Neural cell (in vitro differentiated cells): ENCODE measurements around the gene DOK6. TPM values are rescaled to one million over a fixed set of nuclear protein-coding genes. Genes with fewer than 3 reads are reported as not detected.

ENCODE experiments used
- H2AFZ ChIP-seq: fragments of 200-600, 300-800 bp; sonication (generic), shearing (Covaris generic); 2 replicates; pipeline ENCODE4 v1.6.0; 2014; ENCODE audit warnings: low read depth, mild to moderate bottlenecking, antibody characterized with exemption, low read length, moderate library complexity
- H3F3A ChIP-seq: fragments of 200-600 bp; shearing (Covaris generic); 2 replicates; pipeline ENCODE4 v1.6.1; 2016; ENCODE audit warnings: mild to moderate bottlenecking, moderate library complexity, mixed read lengths, antibody characterized with exemption, low read length; ENCODE audit not compliant: insufficient read depth, poor library complexity, severe bottlenecking
- H3K27ac ChIP-seq: fragments of 200-600, 300-800 bp; sonication (generic), shearing (Covaris generic); 2 replicates; pipeline ENCODE4 v1.5.1; 2014; ENCODE audit warnings: mild to moderate bottlenecking, low read length, moderate library complexity
- H3K27me3 ChIP-seq: fragments of 300-800, 200-600 bp; sonication (generic), shearing (Covaris generic); 2 replicates; pipeline ENCODE4 v1.6.0; 2014; ENCODE audit warnings: mild to moderate bottlenecking, low read depth, low read length, moderate library complexity; ENCODE audit not compliant: insufficient read depth
- H3K36me3 ChIP-seq: fragments of 300-800, 200-600 bp; sonication (generic), shearing (Covaris generic); 2 replicates; pipeline ENCODE4 v1.5.1; 2014; ENCODE audit warnings: mild to moderate bottlenecking, antibody characterized with exemption, low read length, moderate library complexity; ENCODE audit not compliant: insufficient read depth
- H3K4me2 ChIP-seq: fragments of 300-800, 200-600 bp; sonication (generic), shearing (Covaris generic); 2 replicates; pipeline ENCODE4 v1.6.0; 2014; ENCODE audit warnings: mild to moderate bottlenecking, low read length
- H3K4me3 ChIP-seq: fragments of 300-800, 200-600 bp; sonication (generic), shearing (Covaris generic); 2 replicates; pipeline ENCODE4 v1.5.1; 2014; ENCODE audit warnings: mild to moderate bottlenecking, low read length, moderate library complexity
- H3K79me2 ChIP-seq: fragments of 200-600 bp; shearing (Covaris generic); replicated peaks from 2 replicates; pipeline ENCODE4 v1.6.0; 2014; ENCODE audit warnings: mild to moderate bottlenecking, low read length, moderate library complexity; ENCODE audit not compliant: insufficient read depth
- H3K9ac ChIP-seq: fragments of 300-800, 200-600 bp; sonication (generic), shearing (Covaris generic); 2 replicates; pipeline ENCODE4 v1.6.1; 2016; ENCODE audit warnings: mild to moderate bottlenecking, low read length, mixed read lengths
- H3K9me2 ChIP-seq: fragments of 200-600 bp; shearing (Covaris generic); 2 replicates; pipeline ENCODE4 v1.6.1; 2016; ENCODE audit warnings: mild to moderate bottlenecking, low read length, mixed read lengths; ENCODE audit not compliant: insufficient read depth
- H3K9me3 ChIP-seq: fragments of 200-600, 300-800 bp; sonication (generic), shearing (Covaris generic); 2 replicates; pipeline ENCODE4 v1.6.1; 2016; ENCODE audit warnings: mild to moderate bottlenecking, mixed run types, low read length, moderate library complexity, mixed read lengths
- H4K20me1 ChIP-seq: fragments of 200-600 bp; shearing (Covaris generic); 2 replicates; pipeline ENCODE4 v1.6.1; 2016; ENCODE audit warnings: mild to moderate bottlenecking, mixed run types; ENCODE audit not compliant: insufficient read depth
- EP300 ChIP-seq: fragments of 450-650 bp; conservative IDR thresholded peaks from 2 replicates; pipeline ENCODE4 v1.6.1; 2014; ENCODE audit warnings: antibody characterized with exemption, mild to moderate bottlenecking, moderate library complexity; ENCODE audit not compliant: poor library complexity, severe bottlenecking
- EZH2 ChIP-seq: fragments of 200-600, 300-800 bp; shearing (Covaris generic), sonication (generic); IDR thresholded peaks from 2 replicates; pipeline ENCODE4 v1.6.1; 2014; ENCODE audit warnings: antibody characterized with exemption, low read length, borderline replicate concordance, mild to moderate bottlenecking; ENCODE audit not compliant: insufficient read depth, poor library complexity, severe bottlenecking
- MXI1 ChIP-seq: fragments of 450-650 bp; conservative IDR thresholded peaks from 2 replicates; pipeline ENCODE4 v1.6.1; 2014; ENCODE audit warnings: antibody characterized with exemption, mild to moderate bottlenecking; ENCODE audit not compliant: poor library complexity, severe bottlenecking
- POLR2AphosphoS5 ChIP-seq: IDR thresholded peaks from 2 replicates; pipeline ENCODE4 v1.6.1; 2012
- RAD21 ChIP-seq: fragments of 450-650 bp; conservative IDR thresholded peaks from 2 replicates; pipeline ENCODE4 v1.6.1; 2014; ENCODE audit warnings: antibody characterized with exemption, mild to moderate bottlenecking, moderate library complexity
- SMC3 ChIP-seq: fragments of 450-650 bp; conservative IDR thresholded peaks from 2 replicates; pipeline ENCODE4 v1.6.1; 2014; ENCODE audit warnings: antibody characterized with exemption, mild to moderate bottlenecking, moderate library complexity; ENCODE audit not compliant: poor library complexity
- TAF1 ChIP-seq: IDR thresholded peaks from 2 replicates; pipeline ENCODE4 v1.6.1; 2012; ENCODE audit warnings: low read depth
- polyA plus RNA-seq: library from polyadenylated mRNA; depleted of rRNA; stranded (reverse); fragments of >200 nt; gene quantifications from 2 replicates; pipeline ENCODE4 v1.2.3, GENCODE V29; 2014
- TF ChIP-seq, protein P1 (sequence below): IDR thresholded peaks from 2 replicates; pipeline ENCODE4 v1.6.1; 2012; ENCODE audit warnings: borderline replicate concordance
- TF ChIP-seq, protein P2 (sequence below): fragments of 450-650 bp; IDR thresholded peaks from 2 replicates; pipeline ENCODE4 v1.5.1; 2014; ENCODE audit warnings: antibody characterized with exemption, mild to moderate bottlenecking, moderate library complexity; ENCODE audit not compliant: poor library complexity, severe bottlenecking

Gene DOK6
- polyA plus RNA-seq, 1 donor from 2014 or later = 9.7 TPM

DNA sequence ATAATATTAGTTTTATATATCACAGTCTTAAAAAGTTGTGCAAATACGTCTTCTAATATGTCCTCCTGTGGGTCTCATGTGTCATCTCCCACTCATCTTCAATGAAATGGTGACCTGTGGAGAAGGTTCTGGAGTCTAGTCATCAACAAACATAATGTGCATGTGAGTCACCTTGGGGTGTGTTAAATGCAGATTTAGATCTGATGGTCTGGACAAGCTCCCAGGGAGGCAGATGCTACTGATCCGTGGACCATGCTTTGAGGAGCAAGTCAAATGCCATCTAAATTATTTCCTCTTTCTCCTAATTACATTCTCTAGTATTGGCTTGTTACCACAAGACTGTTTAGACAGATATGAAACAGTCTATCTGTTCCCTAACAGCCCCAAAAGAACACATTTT, 336.0 kb downstream of the DOK6 start:
- Histone ChIP-seq H3K9ac (no peak overlapping the region), H2AFZ (no peak overlapping the region), H3K36me3 (no peaks in the 10 kb centered on the region), H3K79me2 (no peaks in the 10 kb centered on the region), H4K20me1 (no peaks in the 10 kb centered on the region), H3K9me2 (no peaks in the 10 kb centered on the region), H3K4me3 (no peak overlapping the region), H3K9me3 (no peaks in the 10 kb centered on the region), H3F3A (no peaks in the 10 kb centered on the region), H3K27me3 (no peaks in the 10 kb centered on the region), H3K4me2 (no peak overlapping the region), H3K27ac (no peak overlapping the region)
- TF ChIP-seq RAD21 (no peak), POLR2AphosphoS5 (no peak), EP300 (no peak), MXI1 (no peak)

DNA sequence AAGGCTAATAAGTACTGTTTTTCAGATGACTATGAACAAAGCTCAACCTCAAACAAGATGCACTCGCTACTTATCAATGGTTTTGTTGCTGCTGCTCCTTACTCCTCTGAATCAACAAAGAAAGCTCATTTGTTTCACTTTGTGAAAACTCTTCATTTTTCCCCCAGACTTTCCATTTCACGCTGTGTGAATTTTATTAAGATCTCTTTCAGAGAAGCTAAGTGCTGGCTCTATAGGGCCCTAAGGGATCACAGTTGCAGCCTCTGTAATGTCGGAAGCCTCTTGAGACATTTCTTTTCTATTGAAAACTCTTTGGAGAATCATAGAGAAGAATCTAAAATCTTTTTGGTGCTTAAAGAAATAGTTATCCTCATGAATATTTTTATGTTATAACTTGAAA, 337.2 kb downstream of the DOK6 start:
- H4K20me1 ChIP-seq = no peaks in the 10 kb centered on the region
- no peaks in the 10 kb centered on the region for H3K36me3 ChIP-seq
- no peaks in the 10 kb centered on the region for H3K9me3 ChIP-seq
- H3K9ac ChIP-seq = no peak overlapping the region
- no peak overlapping the region for H3K4me3 ChIP-seq
- no peaks in the 10 kb centered on the region for H3K27me3 ChIP-seq
- TF ChIP-seq EZH2 (no peak), MXI1 (no peak), TAF1 (no peak), EP300 (no peak), POLR2AphosphoS5 (no peak), RAD21 (no peak), SMC3 (no peak)
- TF ChIP-seq, protein P1, sequence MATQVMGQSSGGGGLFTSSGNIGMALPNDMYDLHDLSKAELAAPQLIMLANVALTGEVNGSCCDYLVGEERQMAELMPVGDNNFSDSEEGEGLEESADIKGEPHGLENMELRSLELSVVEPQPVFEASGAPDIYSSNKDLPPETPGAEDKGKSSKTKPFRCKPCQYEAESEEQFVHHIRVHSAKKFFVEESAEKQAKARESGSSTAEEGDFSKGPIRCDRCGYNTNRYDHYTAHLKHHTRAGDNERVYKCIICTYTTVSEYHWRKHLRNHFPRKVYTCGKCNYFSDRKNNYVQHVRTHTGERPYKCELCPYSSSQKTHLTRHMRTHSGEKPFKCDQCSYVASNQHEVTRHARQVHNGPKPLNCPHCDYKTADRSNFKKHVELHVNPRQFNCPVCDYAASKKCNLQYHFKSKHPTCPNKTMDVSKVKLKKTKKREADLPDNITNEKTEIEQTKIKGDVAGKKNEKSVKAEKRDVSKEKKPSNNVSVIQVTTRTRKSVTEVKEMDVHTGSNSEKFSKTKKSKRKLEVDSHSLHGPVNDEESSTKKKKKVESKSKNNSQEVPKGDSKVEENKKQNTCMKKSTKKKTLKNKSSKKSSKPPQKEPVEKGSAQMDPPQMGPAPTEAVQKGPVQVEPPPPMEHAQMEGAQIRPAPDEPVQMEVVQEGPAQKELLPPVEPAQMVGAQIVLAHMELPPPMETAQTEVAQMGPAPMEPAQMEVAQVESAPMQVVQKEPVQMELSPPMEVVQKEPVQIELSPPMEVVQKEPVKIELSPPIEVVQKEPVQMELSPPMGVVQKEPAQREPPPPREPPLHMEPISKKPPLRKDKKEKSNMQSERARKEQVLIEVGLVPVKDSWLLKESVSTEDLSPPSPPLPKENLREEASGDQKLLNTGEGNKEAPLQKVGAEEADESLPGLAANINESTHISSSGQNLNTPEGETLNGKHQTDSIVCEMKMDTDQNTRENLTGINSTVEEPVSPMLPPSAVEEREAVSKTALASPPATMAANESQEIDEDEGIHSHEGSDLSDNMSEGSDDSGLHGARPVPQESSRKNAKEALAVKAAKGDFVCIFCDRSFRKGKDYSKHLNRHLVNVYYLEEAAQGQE = no peak
- TF ChIP-seq, protein P2, sequence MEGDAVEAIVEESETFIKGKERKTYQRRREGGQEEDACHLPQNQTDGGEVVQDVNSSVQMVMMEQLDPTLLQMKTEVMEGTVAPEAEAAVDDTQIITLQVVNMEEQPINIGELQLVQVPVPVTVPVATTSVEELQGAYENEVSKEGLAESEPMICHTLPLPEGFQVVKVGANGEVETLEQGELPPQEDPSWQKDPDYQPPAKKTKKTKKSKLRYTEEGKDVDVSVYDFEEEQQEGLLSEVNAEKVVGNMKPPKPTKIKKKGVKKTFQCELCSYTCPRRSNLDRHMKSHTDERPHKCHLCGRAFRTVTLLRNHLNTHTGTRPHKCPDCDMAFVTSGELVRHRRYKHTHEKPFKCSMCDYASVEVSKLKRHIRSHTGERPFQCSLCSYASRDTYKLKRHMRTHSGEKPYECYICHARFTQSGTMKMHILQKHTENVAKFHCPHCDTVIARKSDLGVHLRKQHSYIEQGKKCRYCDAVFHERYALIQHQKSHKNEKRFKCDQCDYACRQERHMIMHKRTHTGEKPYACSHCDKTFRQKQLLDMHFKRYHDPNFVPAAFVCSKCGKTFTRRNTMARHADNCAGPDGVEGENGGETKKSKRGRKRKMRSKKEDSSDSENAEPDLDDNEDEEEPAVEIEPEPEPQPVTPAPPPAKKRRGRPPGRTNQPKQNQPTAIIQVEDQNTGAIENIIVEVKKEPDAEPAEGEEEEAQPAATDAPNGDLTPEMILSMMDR = no peak
- no peaks in the 10 kb centered on the region for H3F3A ChIP-seq
- no peak overlapping the region for H3K27ac ChIP-seq
- no peak overlapping the region for H2AFZ ChIP-seq
- H3K9me2 ChIP-seq = no peaks in the 10 kb centered on the region
- no peak overlapping the region for H3K4me2 ChIP-seq
- no peaks in the 10 kb centered on the region for H3K79me2 ChIP-seq

DNA sequence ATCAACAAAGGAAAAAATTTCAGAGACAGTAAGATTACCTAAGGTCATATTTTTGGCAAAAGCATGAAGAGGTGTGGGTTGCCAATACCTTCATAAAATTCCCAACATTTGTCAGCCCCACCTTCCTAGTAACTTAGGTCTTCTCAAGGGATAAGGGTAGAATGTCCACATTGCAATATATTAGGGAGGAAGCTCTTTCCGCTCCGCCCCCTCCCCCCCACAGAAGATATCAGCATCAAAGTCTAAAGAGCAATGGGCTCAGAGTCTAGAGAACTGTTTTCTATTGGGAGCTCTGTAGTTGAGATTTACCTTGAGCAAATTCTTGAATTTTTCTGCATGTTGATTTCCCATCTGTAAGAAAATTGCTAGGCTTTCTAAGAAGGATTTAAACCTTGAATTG, 346.7 kb downstream of the DOK6 start:
- Histone ChIP-seq H3K9me3 (peaks cover 7% of the 10 kb centered on the region), H3K36me3 (no peaks in the 10 kb centered on the region), H3K79me2 (no peaks in the 10 kb centered on the region), H3K9me2 (no peaks in the 10 kb centered on the region), H3F3A (no peaks in the 10 kb centered on the region), H3K27ac (no peak overlapping the region), H3K4me3 (no peak overlapping the region), H2AFZ (no peak overlapping the region), H3K9ac (no peak overlapping the region), H4K20me1 (no peaks in the 10 kb centered on the region), H3K4me2 (no peak overlapping the region), H3K27me3 (no peaks in the 10 kb centered on the region)
- no peak for TF ChIP-seq EZH2
